A549 (cell line): ENCODE results near the gene SKIL. TPM values are rescaled to one million over a fixed set of nuclear protein-coding genes. Genes with fewer than 3 reads are reported as not detected.

Source experiments
- ATAC-seq, 2 experiments: fragments of 200-7000 bp in 1 of 2; fragments of >200 bp in 1 of 2; cut with Nextera tagmentation in 1 of 2; cut with Tn5 transposase in 1 of 2; 3 replicates each; pipeline versions ENCODE4 v1.8.0 to v1.9.1; 2018 to 2020; ENCODE audit warnings: mild to moderate bottlenecking in 1 of 2, moderate library complexity in 1 of 2
- CTCF ChIA-PET: fragments of 300-600 bp; sonication (Branson Sonifier 250); formaldehyde crosslinking; extraction: SDS; loops from one replicate; lab custom pipeline; 2021; ENCODE audit warnings: antibody characterized with exemption, inconsistent platforms; lab: Yijun Ruan, JAX
- POLR2A ChIA-PET: fragments of 350-600 bp; formaldehyde crosslinking; extraction: SDS; loops from one replicate; lab custom pipeline; 2021; ENCODE audit warnings: antibody characterized with exemption, inconsistent platforms; lab: Yijun Ruan, JAX
- DNase-seq, 2 experiments: peaks; one replicate each; pipeline versions ENCODE4 v3.0.0 to v3.0.0-alpha.2; 2011 to 2016; ENCODE audit warnings: low read depth in 1 of 2, low spot score in 1 of 2
- FAIRE-seq: peaks from 2 replicates; lab custom pipeline; 2011; peaks lifted over from hg19 to GRCh38; lab: Jason Lieb, UNC
- H3K27ac ChIP-seq, 2 experiments: fragments of >200 bp; sonication (Bioruptor Twin); formaldehyde crosslinking; 3 replicates each; pipeline ENCODE4 v1.5.1; 2016 to 2017
- H3K4me1 ChIP-seq: fragments of >200 bp; sonication (Bioruptor Twin); formaldehyde crosslinking; 3 replicates; pipeline ENCODE4 v1.6.1; 2016
- H3K4me2 ChIP-seq: fragments of >200 bp; sonication (Bioruptor Twin); formaldehyde crosslinking; 3 replicates; pipeline ENCODE4 v1.6.1; 2016
- H3K4me3 ChIP-seq: fragments of >200 bp; sonication (Bioruptor Twin); formaldehyde crosslinking; 3 replicates; pipeline ENCODE4 v1.5.1; 2016
- H3K9me3 ChIP-seq: fragments of >200 bp; sonication (Bioruptor Twin); formaldehyde crosslinking; 3 replicates; pipeline ENCODE4 v1.6.1; 2016
- ATOH8 ChIP-seq: fragments of 250-450 bp; sonication (Bioruptor Pico); IDR thresholded peaks from 2 replicates; pipeline ENCODE4 v1.5.0; 2020; ENCODE audit warnings: low read depth, mild to moderate bottlenecking, moderate library complexity
- EP300 ChIP-seq, 2 experiments: fragments of >200 bp; sonication (Bioruptor Twin); formaldehyde crosslinking; IDR thresholded peaks; 2 replicates in 1 of 2; 3 replicates in 1 of 2; pipeline ENCODE4 v1.6.1; 2016 to 2017
- GATA3 ChIP-seq: IDR thresholded peaks from 2 replicates; pipeline ENCODE4 v1.6.1; 2012; ENCODE audit warnings: borderline replicate concordance
- HMGXB4 ChIP-seq: fragments of 250-450 bp; sonication (Bioruptor Pico); IDR thresholded peaks from 2 replicates; pipeline ENCODE4 v1.5.0; 2021; ENCODE audit warnings: mild to moderate bottlenecking, moderate library complexity, borderline replicate concordance
- HOXA7 ChIP-seq: fragments of 250-450 bp; sonication (Bioruptor Pico); IDR thresholded peaks from 2 replicates; pipeline ENCODE4 v1.5.0; 2020; ENCODE audit warnings: mild to moderate bottlenecking, moderate library complexity
- HOXB13 ChIP-seq: fragments of 250-450 bp; sonication (Bioruptor Pico); IDR thresholded peaks from 2 replicates; pipeline ENCODE4 v1.5.0; 2020; ENCODE audit warnings: low read depth, mild to moderate bottlenecking, moderate library complexity
- KDM5A ChIP-seq: fragments of 200-600 bp; sonication (generic); IDR thresholded peaks from 2 replicates; pipeline ENCODE4 v1.6.1; 2016; ENCODE audit warnings: antibody characterized with exemption, mild to moderate bottlenecking
- NFE2L2 ChIP-seq: fragments of 150-350 bp; conservative IDR thresholded peaks from 2 replicates; pipeline ENCODE4 v1.6.1; 2014; ENCODE audit warnings: low read length
- NPAS2 ChIP-seq: fragments of 250-450 bp; sonication (Bioruptor Pico); IDR thresholded peaks from 2 replicates; pipeline ENCODE4 v1.8.0; 2022; ENCODE audit warnings: mild to moderate bottlenecking, moderate library complexity, borderline replicate concordance
- PBX3 ChIP-seq: IDR thresholded peaks from 2 replicates; pipeline ENCODE4 v1.6.1; 2012
- POLR2A ChIP-seq: IDR thresholded peaks from 2 replicates; pipeline ENCODE4 v1.6.1; 2012; ENCODE audit warnings: mild to moderate bottlenecking, low read length
- RARB ChIP-seq: fragments of 250-450 bp; sonication (Bioruptor Pico); IDR thresholded peaks from 2 replicates; pipeline ENCODE4 v1.8.0; 2021; ENCODE audit warnings: mild to moderate bottlenecking, moderate library complexity
- REST ChIP-seq: fragments of 200-600 bp; sonication (generic); IDR thresholded peaks from 2 replicates; pipeline ENCODE4 v1.6.1; 2016; ENCODE audit warnings: antibody characterized with exemption, mild to moderate bottlenecking, moderate library complexity
- SMC3 ChIP-seq: fragments of >200 bp; sonication (Bioruptor Twin); formaldehyde crosslinking; IDR thresholded peaks from 3 replicates; pipeline ENCODE4 v1.6.1; 2018; ENCODE audit warnings: inconsistent platforms
- ZC3H11A ChIP-seq: fragments of 450-650 bp; IDR thresholded peaks from 2 replicates; pipeline ENCODE4 v1.6.1; 2014; ENCODE audit warnings: antibody characterized with exemption, mild to moderate bottlenecking
- ZSCAN20 ChIP-seq: fragments of 250-450 bp; sonication (Bioruptor Pico); IDR thresholded peaks from 2 replicates; pipeline ENCODE4 v1.8.0; 2022; ENCODE audit warnings: mild to moderate bottlenecking, moderate library complexity
- WGBS: methylation state at CpG from one replicate; pipeline ENCODE4 v1.1.6; 2017; ENCODE audit errors: missing lambda C conversion rate; 5-methylcytosine and 5-hydroxymethylcytosine counted together
- polyA plus RNA-seq, 4 experiments: library from polyadenylated mRNA; depleted of rRNA in 3 of 4; stranded (reverse); fragments of >200 nt; fragmentation: RNase III in 1 of 4; extraction: RNeasy Plus Mini Kit Qiagen cat#74134 plus additional on column Dnase treatment in 1 of 4; gene quantifications; 2 replicates in 3 of 4; 3 replicates in 1 of 4; pipeline ENCODE4 v1.2.3, GENCODE V29; 2011 to 2017
- TF ChIP-seq, protein P1 (sequence below): IDR thresholded peaks from 2 replicates; pipeline ENCODE4 v1.6.1; 2012; ENCODE audit warnings: low read depth, borderline replicate concordance

The SKIL gene
- polyA plus RNA-seq, 2 of the 4 experiments (the other 2 are of a cell fraction), result 39.6 to 64.2 TPM

DNA sequence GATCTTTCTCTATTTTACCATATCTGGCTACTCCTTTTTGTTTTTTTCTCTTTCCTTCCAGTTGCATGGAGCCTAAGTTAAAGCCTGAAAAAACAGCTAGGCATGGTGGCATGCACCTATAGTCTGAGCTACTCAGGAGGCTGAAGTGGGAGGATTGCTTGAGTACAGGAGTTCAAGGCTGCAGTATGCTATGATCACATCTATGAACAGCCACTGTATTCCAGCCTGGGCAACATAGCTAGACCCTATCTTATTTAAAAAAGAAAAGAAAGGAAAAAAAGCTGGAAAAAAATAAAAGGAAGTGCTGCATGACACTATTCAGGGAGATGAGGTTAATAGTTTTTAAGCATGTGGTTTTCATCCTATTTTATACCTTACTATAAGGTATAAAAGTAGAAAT is 4.0 kb upstream of the SKIL start (continued):
- TF ChIP-seq REST, result no peak
- no peak for TF ChIP-seq RARB (CRISPR knock-in tag)
- TF ChIP-seq POLR2A, result no peak
- TF ChIP-seq, all 56 proteins: peak for 0

- FAIRE-seq (no peak), ATAC-seq (no peak), DNase-seq (no peak)
- no peaks in the 10 kb centered on the region for H3K9me3 ChIP-seq
- H3K4me2 ChIP-seq, result peak overlapping the region; percentile 98
- ChIA-PET POLR2A (no interaction called here), CTCF (no interaction called here)
- TF ChIP-seq HMGXB4 (CRISPR knock-in tag) (no peak), NPAS2 (CRISPR knock-in tag) (no peak), ZC3H11A (no peak), NFE2L2 (no peak), EP300 (IDR thresholded peaks at IDR 0.05) (no peak), HOXB13 (no peak), PBX3 (no peak), SMC3 (no peak), HOXA7 (CRISPR knock-in tag) (no peak), ZSCAN20 (CRISPR knock-in tag) (no peak), ATOH8 (CRISPR knock-in tag) (no peak), KDM5A (no peak), GATA3 (no peak)
- TF ChIP-seq, protein P1, sequence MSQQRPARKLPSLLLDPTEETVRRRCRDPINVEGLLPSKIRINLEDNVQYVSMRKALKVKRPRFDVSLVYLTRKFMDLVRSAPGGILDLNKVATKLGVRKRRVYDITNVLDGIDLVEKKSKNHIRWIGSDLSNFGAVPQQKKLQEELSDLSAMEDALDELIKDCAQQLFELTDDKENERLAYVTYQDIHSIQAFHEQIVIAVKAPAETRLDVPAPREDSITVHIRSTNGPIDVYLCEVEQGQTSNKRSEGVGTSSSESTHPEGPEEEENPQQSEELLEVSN, result no peak
- peak overlapping the region; percentile 99 for H3K27ac ChIP-seq
- H3K4me3 ChIP-seq, result no peak overlapping the region
- 92% methylated on average over 4 of the region's 4 CpGs for WGBS
- H3K4me1 ChIP-seq, result peaks cover 23% of the 10 kb centered on the region
These were observed 2.8 kb upstream of the SKIL start for GRCh38 chr3:170354760-170355159.
